ENCODE data around the gene ARHGEF4. TPM values are rescaled to one million over a fixed set of nuclear protein-coding genes. Genes with fewer than 3 reads are reported as not detected.

Gene ARHGEF4
- total and polyA plus RNA-seq, 2 donors from 2014 or later: 0.90 to 0.94 TPM

GRCh38 chr2:130912471-130912870, 75.8 kb downstream of the ARHGEF4 start:
- no peak overlapping the region for H3K27ac ChIP-seq (ENCODE audit: low read depth in 2 of 2, low read length in 2 of 2)
- H3K9me3 ChIP-seq (ENCODE audit: control insufficient read depth in 2 of 3, insufficient read depth in 1 of 3, low read length in 3 of 3): no peaks in the 10 kb centered on the region
- DNase-seq (no peak), FAIRE-seq (no peak)
- no peaks in the 10 kb centered on the region for H3K27me3 ChIP-seq (ENCODE audit: control insufficient read depth, insufficient read depth, low read length)
- no peak overlapping the region for H3K4me3 ChIP-seq (ENCODE audit: low read length in 3 of 3)
- H3K4me1 ChIP-seq (ENCODE audit: control insufficient read depth in 2 of 3, insufficient read depth in 2 of 3, low read depth in 1 of 3, low read length in 3 of 3): no peaks in the 10 kb centered on the region
- H3K9ac ChIP-seq (ENCODE audit: low read length in 3 of 3): no peak overlapping the region
- TF ChIP-seq, protein P1, sequence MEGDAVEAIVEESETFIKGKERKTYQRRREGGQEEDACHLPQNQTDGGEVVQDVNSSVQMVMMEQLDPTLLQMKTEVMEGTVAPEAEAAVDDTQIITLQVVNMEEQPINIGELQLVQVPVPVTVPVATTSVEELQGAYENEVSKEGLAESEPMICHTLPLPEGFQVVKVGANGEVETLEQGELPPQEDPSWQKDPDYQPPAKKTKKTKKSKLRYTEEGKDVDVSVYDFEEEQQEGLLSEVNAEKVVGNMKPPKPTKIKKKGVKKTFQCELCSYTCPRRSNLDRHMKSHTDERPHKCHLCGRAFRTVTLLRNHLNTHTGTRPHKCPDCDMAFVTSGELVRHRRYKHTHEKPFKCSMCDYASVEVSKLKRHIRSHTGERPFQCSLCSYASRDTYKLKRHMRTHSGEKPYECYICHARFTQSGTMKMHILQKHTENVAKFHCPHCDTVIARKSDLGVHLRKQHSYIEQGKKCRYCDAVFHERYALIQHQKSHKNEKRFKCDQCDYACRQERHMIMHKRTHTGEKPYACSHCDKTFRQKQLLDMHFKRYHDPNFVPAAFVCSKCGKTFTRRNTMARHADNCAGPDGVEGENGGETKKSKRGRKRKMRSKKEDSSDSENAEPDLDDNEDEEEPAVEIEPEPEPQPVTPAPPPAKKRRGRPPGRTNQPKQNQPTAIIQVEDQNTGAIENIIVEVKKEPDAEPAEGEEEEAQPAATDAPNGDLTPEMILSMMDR (IDR thresholded peaks at IDR 0.05; ENCODE audit: borderline replicate concordance, extremely low read depth, insufficient read depth): no peak
- intact Hi-C loops (cut with DNase I): no loop called here
- no peaks in the 10 kb centered on the region for H3K36me3 ChIP-seq (ENCODE audit: control insufficient read depth in 2 of 3, insufficient read depth in 3 of 3, low read length in 3 of 3)

GRCh38 chr2:130913891-130914290, 77.2 kb downstream of the ARHGEF4 start:
- TF ChIP-seq, protein P1 (IDR thresholded peaks at IDR 0.05; ENCODE audit: borderline replicate concordance, extremely low read depth, insufficient read depth): no peak

DNA sequence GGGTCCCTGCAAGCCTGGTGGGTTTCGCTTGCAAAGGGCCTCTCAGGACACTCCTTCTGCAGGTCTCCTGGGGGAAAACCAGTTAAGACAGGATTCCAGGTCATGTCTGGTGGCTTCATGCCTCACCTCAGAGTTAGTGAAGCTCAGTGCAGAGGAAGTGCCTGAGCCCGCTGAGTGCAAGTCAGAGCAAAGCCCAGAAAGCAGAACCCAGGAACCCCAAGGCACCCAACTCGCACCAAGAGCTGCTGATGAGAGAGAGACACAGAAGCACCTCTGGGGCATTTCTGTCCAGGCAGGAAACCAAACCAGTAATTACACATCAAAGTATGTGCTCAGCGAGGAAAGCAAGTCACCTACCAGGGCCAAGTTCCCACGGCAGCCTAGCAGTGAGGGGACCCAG, 78.4 kb downstream of the ARHGEF4 start:
- intact Hi-C loops (cut with DNase I): no loop called here
- FAIRE-seq (no peak), DNase-seq (no peak)
- TF ChIP-seq, protein P1 (IDR thresholded peaks at IDR 0.05; ENCODE audit: borderline replicate concordance, extremely low read depth, insufficient read depth): no peak
- H3K36me3 ChIP-seq (ENCODE audit: control insufficient read depth in 2 of 3, insufficient read depth in 3 of 3, low read length in 3 of 3): no peaks in the 10 kb centered on the region
- no peak overlapping the region for H3K9ac ChIP-seq (ENCODE audit: low read length in 3 of 3)
- no peak overlapping the region for H3K4me3 ChIP-seq (ENCODE audit: low read length in 3 of 3)
- H3K9me3 ChIP-seq (ENCODE audit: control insufficient read depth in 2 of 3, insufficient read depth in 1 of 3, low read length in 3 of 3): no peaks in the 10 kb centered on the region
- no peak overlapping the region for H3K27ac ChIP-seq (ENCODE audit: low read depth in 2 of 2, low read length in 2 of 2)
- no peaks in the 10 kb centered on the region for H3K27me3 ChIP-seq (ENCODE audit: control insufficient read depth, insufficient read depth, low read length)
- H3K4me1 ChIP-seq (ENCODE audit: control insufficient read depth in 2 of 3, insufficient read depth in 2 of 3, low read depth in 1 of 3, low read length in 3 of 3): no peaks in the 10 kb centered on the region

More at GRCh38 chr2:130913891-130914290, 77.2 kb downstream of the ARHGEF4 start:
- Histone ChIP-seq H3K4me3 (ENCODE audit: low read length in 3 of 3) (no peak overlapping the region), H3K27ac (ENCODE audit: low read depth in 2 of 2, low read length in 2 of 2) (no peak overlapping the region), H3K36me3 (ENCODE audit: control insufficient read depth in 2 of 3, insufficient read depth in 3 of 3, low read length in 3 of 3) (no peaks in the 10 kb centered on the region), H3K9ac (ENCODE audit: low read length in 3 of 3) (no peak overlapping the region), H3K9me3 (ENCODE audit: control insufficient read depth in 2 of 3, insufficient read depth in 1 of 3, low read length in 3 of 3) (no peaks in the 10 kb centered on the region), H3K4me1 (ENCODE audit: control insufficient read depth in 2 of 3, insufficient read depth in 2 of 3, low read depth in 1 of 3, low read length in 3 of 3) (no peaks in the 10 kb centered on the region), H3K27me3 (ENCODE audit: control insufficient read depth, insufficient read depth, low read length) (no peaks in the 10 kb centered on the region)
- DNase-seq (no peak), FAIRE-seq (no peak)
- intact Hi-C loops (cut with DNase I): no loop called here

Measured in kidney (tissue), 14 donors.